ENCODE data around the gene TRIM15. TPM values are rescaled to one million over a fixed set of nuclear protein-coding genes. Genes with fewer than 3 reads are reported as not detected.
A peak's percentile ranks its signal among the peaks of the same experiment; 100 is the strongest.
"Not testable (repeated sequence)": the region's sequence is repeated elsewhere in the genome, so short reads cannot be mapped to it uniquely, and the experiment has no call there.

TRIM15 gene
- total RNA-seq, 2 donors from 2014 or later, result not detected

GRCh38 chr6:30206799-30207618 is 43.7 kb downstream of the TRIM15 start:
- H3K27ac Mint-ChIP-seq, result peak overlapping the region; percentile 89
- H3K27me3 Mint-ChIP-seq, result no peaks in the 10 kb centered on the region
- ATAC-seq (no peak), DNase-seq (no peak)
- H3K9me3 ChIP-seq (ENCODE audit: control insufficient read depth, low read length, poor library complexity, severe bottlenecking), result no peaks in the 10 kb centered on the region
- peaks cover 4% of the 10 kb centered on the region for H3K36me3 Mint-ChIP-seq (ENCODE audit: low read depth)
- peaks cover 61% of the 10 kb centered on the region for H3K4me1 Mint-ChIP-seq
- peak overlapping the region; percentile 71 for H3K4me3 Mint-ChIP-seq

GRCh38 chr6:30207619-30208295 is 44.4 kb downstream of the TRIM15 start:
- Mint-ChIP-seq H3K27me3 (no peaks in the 10 kb centered on the region), H3K36me3 (ENCODE audit: low read depth) (peaks cover 4% of the 10 kb centered on the region), H3K27ac (peak overlapping the region; percentile 89), H3K4me1 (peaks cover 61% of the 10 kb centered on the region), H3K4me3 (peak overlapping the region; percentile 71)
- DNase-seq (no peak), ATAC-seq (no peak)
- H3K9me3 ChIP-seq (ENCODE audit: control insufficient read depth, low read length, poor library complexity, severe bottlenecking), result no peaks in the 10 kb centered on the region

- H3K4me1 Mint-ChIP-seq, result peaks cover 67% of the 10 kb centered on the region
- no peak for DNase-seq
Measured at GRCh38 chr6:30211306-30211705, 48.0 kb downstream of the TRIM15 start.

GRCh38 chr6:30211899-30212298 is 48.6 kb downstream of the TRIM15 start:
- H3K4me3 Mint-ChIP-seq, result peak overlapping the region; percentile 98
- ATAC-seq (no peak), DNase-seq (no peak)
- H3K27me3 Mint-ChIP-seq, result no peaks in the 10 kb centered on the region
- H3K36me3 Mint-ChIP-seq (ENCODE audit: low read depth), result peaks cover 6% of the 10 kb centered on the region
- peaks cover 61% of the 10 kb centered on the region for H3K4me1 Mint-ChIP-seq
- peak overlapping the region; percentile 99 for H3K27ac Mint-ChIP-seq
- H3K9me3 ChIP-seq (ENCODE audit: control insufficient read depth, low read length, poor library complexity, severe bottlenecking), result no peaks in the 10 kb centered on the region

More at GRCh38 chr6:30211306-30211705, 48.0 kb downstream of the TRIM15 start:
- Mint-ChIP-seq H3K27ac (peak overlapping the region; percentile 99), H3K36me3 (ENCODE audit: low read depth) (peaks cover 6% of the 10 kb centered on the region), H3K4me3 (peak overlapping the region; percentile 86), H3K27me3 (no peaks in the 10 kb centered on the region)
- no peak for ATAC-seq
- H3K9me3 ChIP-seq (ENCODE audit: control insufficient read depth, low read length, poor library complexity, severe bottlenecking), result no peaks in the 10 kb centered on the region

- Mint-ChIP-seq H3K27ac (peak within 1 kb of the TSS; percentile 99), H3K36me3 (ENCODE audit: low read depth) (peaks cover 6% of the 10 kb centered on the region), H3K4me3 (peak within 1 kb of the TSS; percentile 98), H3K27me3 (no peaks in the 10 kb centered on the region), H3K4me1 (peaks cover 51% of the 10 kb centered on the region)
- no peaks in the 10 kb centered on the region for H3K9me3 ChIP-seq (ENCODE audit: control insufficient read depth, low read length, poor library complexity, severe bottlenecking)
- DNase-seq, result peak; percentile 91 to 96 (median 95)
- peak; percentile 91 for ATAC-seq
Measured at GRCh38 chr6:30212865-30213666, 49.7 kb downstream of the TRIM15 start, which contains the start of gene TRIM26. TSS of gene TRIM26 (minus strand) at chr6:30213406. CDS start at chr6:30199103, 14,303 bp downstream.

GRCh38 chr6:30213667-30213956 is 50.3 kb downstream of the TRIM15 start:
- Mint-ChIP-seq H3K36me3 (ENCODE audit: low read depth) (peaks cover 6% of the 10 kb centered on the region), H3K4me1 (peaks cover 48% of the 10 kb centered on the region), H3K27me3 (no peaks in the 10 kb centered on the region), H3K4me3 (peak overlapping the region; percentile 98), H3K27ac (peak overlapping the region; percentile 99)
- no peaks in the 10 kb centered on the region for H3K9me3 ChIP-seq (ENCODE audit: control insufficient read depth, low read length, poor library complexity, severe bottlenecking)
- ATAC-seq, result no peak
- no peak for DNase-seq

- H3K4me3 Mint-ChIP-seq, result peak overlapping the region; percentile 98
- H3K27me3 Mint-ChIP-seq, result no peaks in the 10 kb centered on the region
- peak; percentile 51 to 72 (median 70) for DNase-seq
- no peaks in the 10 kb centered on the region for H3K9me3 ChIP-seq (ENCODE audit: control insufficient read depth, low read length, poor library complexity, severe bottlenecking)
- H3K4me1 Mint-ChIP-seq, result peaks cover 46% of the 10 kb centered on the region
- H3K27ac Mint-ChIP-seq, result peak overlapping the region; percentile 99
- H3K36me3 Mint-ChIP-seq (ENCODE audit: low read depth), result peaks cover 6% of the 10 kb centered on the region
- ATAC-seq, result peak; percentile 62
Measured at GRCh38 chr6:30213957-30214656, 50.8 kb downstream of the TRIM15 start.

GRCh38 chr6:30214657-30214982 is 51.3 kb downstream of the TRIM15 start:
- Mint-ChIP-seq H3K27me3 (no peaks in the 10 kb centered on the region), H3K36me3 (ENCODE audit: low read depth) (peaks cover 6% of the 10 kb centered on the region), H3K27ac (peak overlapping the region; percentile 99), H3K4me1 (peaks cover 51% of the 10 kb centered on the region), H3K4me3 (peak overlapping the region; percentile 98)
- H3K9me3 ChIP-seq (ENCODE audit: control insufficient read depth, low read length, poor library complexity, severe bottlenecking), result no peaks in the 10 kb centered on the region
- ATAC-seq (no peak), DNase-seq (no peak)

- no peak for DNase-seq
- peaks cover 3% of the 10 kb centered on the region for H3K36me3 Mint-ChIP-seq (ENCODE audit: low read depth)
- H3K4me3 Mint-ChIP-seq, result no peak overlapping the region
- no peaks in the 10 kb centered on the region for H3K27me3 Mint-ChIP-seq
- H3K27ac Mint-ChIP-seq, result no peak overlapping the region
- peaks cover 36% of the 10 kb centered on the region for H3K4me1 Mint-ChIP-seq
- no peaks in the 10 kb centered on the region for H3K9me3 ChIP-seq (ENCODE audit: control insufficient read depth, low read length, poor library complexity, severe bottlenecking)
- no peak for ATAC-seq
Measured at GRCh38 chr6:30216096-30216495, 52.8 kb downstream of the TRIM15 start.

- Mint-ChIP-seq H3K4me1 (peaks cover 20% of the 10 kb centered on the region), H3K36me3 (ENCODE audit: low read depth) (no peaks in the 10 kb centered on the region), H3K27ac (no peak overlapping the region), H3K27me3 (no peaks in the 10 kb centered on the region), H3K4me3 (no peak overlapping the region)
- H3K9me3 ChIP-seq (ENCODE audit: control insufficient read depth, low read length, poor library complexity, severe bottlenecking), result no peaks in the 10 kb centered on the region
- DNase-seq (peak in 1 of 3 donors; percentile 27), ATAC-seq (peak; percentile 68)
Measured at GRCh38 chr6:30219244-30219643, 55.9 kb downstream of the TRIM15 start.

- H3K4me3 Mint-ChIP-seq; H3K36me3 Mint-ChIP-seq (ENCODE audit: low read depth); ATAC-seq; H3K27ac Mint-ChIP-seq; H3K9me3 ChIP-seq (ENCODE audit: control insufficient read depth, low read length, poor library complexity, severe bottlenecking); DNase-seq; H3K27me3 Mint-ChIP-seq; H3K4me1 Mint-ChIP-seq: not testable (repeated sequence)
Measured at GRCh38 chr6:30221395-30221794, 58.0 kb downstream of the TRIM15 start.

GRCh38 chr6:30221956-30222355 is 58.6 kb downstream of the TRIM15 start:
- H3K27ac Mint-ChIP-seq; H3K4me1 Mint-ChIP-seq; H3K9me3 ChIP-seq (ENCODE audit: control insufficient read depth, low read length, poor library complexity, severe bottlenecking); H3K27me3 Mint-ChIP-seq; ATAC-seq; H3K36me3 Mint-ChIP-seq (ENCODE audit: low read depth); H3K4me3 Mint-ChIP-seq; DNase-seq: not testable (repeated sequence)
